OCI-LY7 (cell line): Measurements from ENCODE around the gene PTPN14.

Experiments
- CTCF ChIP-seq: fragments of 200-600 bp; sonication (generic); conservative IDR thresholded peaks from 2 replicates; pipeline ENCODE4 v1.5.1; 2014; ENCODE audit warnings: mild to moderate bottlenecking, antibody characterized with exemption, low read length, moderate library complexity, mixed read lengths
- EZH2phosphoT487 ChIP-seq: fragments of 200-600 bp; sonication (generic); IDR thresholded peaks from 2 replicates; pipeline ENCODE4 v1.6.1; 2018; ENCODE audit warnings: low read depth, borderline replicate concordance, mild to moderate bottlenecking, mixed run types, antibody characterized with exemption, low read length, moderate library complexity, mixed read lengths

DNA sequence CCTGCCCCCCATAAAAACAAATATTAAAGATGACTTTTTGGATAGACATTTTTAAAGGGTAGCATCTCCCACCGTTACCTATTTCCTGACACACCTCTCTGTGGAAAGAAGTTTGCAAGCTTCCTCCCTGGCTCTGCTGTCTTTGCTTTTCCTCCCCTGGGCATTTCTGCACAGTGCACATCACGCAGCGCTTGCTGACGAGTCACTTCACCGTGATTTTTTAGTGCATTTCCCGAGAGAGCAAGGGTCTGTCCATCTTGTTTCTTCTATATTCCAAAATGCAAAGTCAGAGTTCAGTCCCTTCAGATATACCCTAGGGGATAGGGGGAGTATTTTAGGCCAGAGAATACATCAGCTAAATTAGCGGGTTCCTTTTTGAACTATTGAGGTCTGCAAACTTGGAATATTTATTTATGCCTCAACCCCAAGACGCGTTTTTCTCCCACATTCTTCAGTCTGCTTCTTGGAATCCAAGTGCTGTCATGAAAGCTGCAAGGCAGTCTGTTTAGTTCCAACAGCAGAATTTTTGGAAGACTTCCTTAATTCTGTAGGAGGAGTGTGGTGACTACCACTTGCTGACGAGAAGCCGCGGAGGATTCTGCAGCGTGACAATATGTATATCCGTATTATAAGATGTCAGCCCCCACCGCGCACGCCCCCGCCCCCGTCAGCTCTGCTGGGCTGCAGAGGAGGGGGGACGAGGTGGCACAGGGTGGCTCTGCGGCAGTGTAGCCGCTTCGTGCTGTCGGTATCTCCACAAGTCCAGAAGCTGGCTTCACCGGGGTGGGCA is 248.1 kb downstream of the PTPN14 start:
- TF ChIP-seq CTCF (no peak), EZH2phosphoT487 (no peak)
